Neutrophil (primary cell): Measurements from ENCODE around the gene PROM1.

Source experiments
- H3K27ac ChIP-seq: fragments of 200-600 bp; sonication (generic); 2 replicates; pipeline ENCODE4 v1.5.1; 2016; ENCODE audit warnings: mild to moderate bottlenecking, moderate library complexity
- H3K27me3 ChIP-seq: fragments of 200-600 bp; sonication (generic); 2 replicates; pipeline ENCODE4 v1.6.0; 2016; ENCODE audit warnings: mild to moderate bottlenecking
- H3K36me3 ChIP-seq: fragments of 200-600 bp; sonication (generic); 2 replicates; pipeline ENCODE4 v1.5.1; 2017
- H3K4me1 ChIP-seq, 2 experiments: fragments of 200-600 bp in 1 of 2; sonication (generic) in 1 of 2; 1 replicate in 1 of 2; 2 replicates in 1 of 2; pipeline versions ENCODE4 v1.5.1 to v1.6.1; 2013 to 2016; ENCODE audit warnings: low read depth in 1 of 2, low read length in 1 of 2, mild to moderate bottlenecking in 1 of 2, moderate library complexity in 1 of 2; ENCODE audit not compliant: control insufficient read depth in 1 of 2, insufficient read depth in 1 of 2
- H3K4me3 ChIP-seq, 2 experiments: fragments of 200-600 bp in 1 of 2; sonication (generic) in 1 of 2; 1 replicate in 1 of 2; 2 replicates in 1 of 2; pipeline ENCODE4 v1.5.1; 2013 to 2016; ENCODE audit warnings: low read depth in 1 of 2, low read length in 1 of 2, mild to moderate bottlenecking in 1 of 2, moderate library complexity in 1 of 2
- H3K9me3 ChIP-seq: fragments of 200-600 bp; sonication (generic); 2 replicates; pipeline ENCODE4 v1.5.1; 2016
- CTCF ChIP-seq: fragments of 200-600 bp; sonication (generic); IDR thresholded peaks from 2 replicates; pipeline ENCODE4 v1.5.1; 2016; ENCODE audit warnings: antibody characterized with exemption

The PROM1 gene

GRCh38 chr4:16125571-16126445 lies 42.0 kb upstream of the PROM1 start:
- no peak for TF ChIP-seq CTCF
- H3K4me1 ChIP-seq: peaks cover 26 to 47% of the 10 kb centered on the region in 2 experiments
- H3K27me3 ChIP-seq: no peaks in the 10 kb centered on the region
- H3K9me3 ChIP-seq: no peaks in the 10 kb centered on the region
- no peak overlapping the region for H3K27ac ChIP-seq
- H3K36me3 ChIP-seq: no peaks in the 10 kb centered on the region
- H3K4me3 ChIP-seq: no peak overlapping the region

- H3K9me3 ChIP-seq: no peaks in the 10 kb centered on the region
- no peak overlapping the region for H3K4me3 ChIP-seq
- H3K27ac ChIP-seq: no peak overlapping the region
- no peaks in the 10 kb centered on the region for H3K27me3 ChIP-seq
- H3K36me3 ChIP-seq: no peaks in the 10 kb centered on the region
- peaks cover 26 to 47% of the 10 kb centered on the region in 2 experiments for H3K4me1 ChIP-seq
- TF ChIP-seq CTCF: no peak
These were observed 40.4 kb upstream of the PROM1 start for GRCh38 chr4:16124232-16124631.

GRCh38 chr4:16123356-16124084 lies 39.7 kb upstream of the PROM1 start:
- Histone ChIP-seq H3K4me3 (no peak overlapping the region), H3K36me3 (no peaks in the 10 kb centered on the region), H3K27ac (peak overlapping the region; percentile 70), H3K9me3 (no peaks in the 10 kb centered on the region), H3K4me1 (peaks cover 26 to 47% of the 10 kb centered on the region in 2 experiments), H3K27me3 (no peaks in the 10 kb centered on the region)
- TF ChIP-seq CTCF: no peak

GRCh38 chr4:16122784-16123183 lies 39.0 kb upstream of the PROM1 start:
- Histone ChIP-seq H3K9me3 (no peaks in the 10 kb centered on the region), H3K27me3 (no peaks in the 10 kb centered on the region), H3K36me3 (no peaks in the 10 kb centered on the region), H3K4me1 (peaks cover 26 to 47% of the 10 kb centered on the region in 2 experiments), H3K27ac (peak overlapping the region; percentile 70), H3K4me3 (no peak overlapping the region)
- no peak for TF ChIP-seq CTCF

GRCh38 chr4:16122308-16122711 lies 38.5 kb upstream of the PROM1 start:
- Histone ChIP-seq H3K9me3 (no peaks in the 10 kb centered on the region), H3K4me1 (peaks cover 26 to 47% of the 10 kb centered on the region in 2 experiments), H3K36me3 (no peaks in the 10 kb centered on the region), H3K27ac (peak overlapping the region; percentile 70), H3K4me3 (no peak overlapping the region), H3K27me3 (no peaks in the 10 kb centered on the region)
- no peak for TF ChIP-seq CTCF
